Left lung (tissue), 10 donors: ENCODE results near the gene PRRT4. TPM values are rescaled to one million over a fixed set of nuclear protein-coding genes. Genes with fewer than 3 reads are reported as not detected.
A peak's percentile ranks its signal among the peaks of the same experiment; 100 is the strongest.

Source experiments
- ATAC-seq: fragments of 200-7000 bp; cut with Tn5 transposase; one replicate; pipeline ENCODE4 v1.9.1; 2020; ENCODE audit warnings: moderate library complexity
- DNase-seq, 4 donors: peaks; one replicate each; pipeline ENCODE4 v3.0.0-alpha.2; 2013 to 2020
- H3K27ac ChIP-seq, 2 donors: fragments of 200-600 bp; sonication (generic) in 1 of 2; one replicate each; pipeline versions ENCODE4 v1.5.0 to v1.8.0; 2020 to 2021
- H3K27me3 ChIP-seq, 2 donors: fragments of 200-600 bp; sonication (generic) in 1 of 2; one replicate each; pipeline versions ENCODE4 v1.5.0 to v1.8.0; 2020 to 2021
- H3K36me3 ChIP-seq, 2 donors: fragments of 200-600 bp; sonication (generic) in 1 of 2; one replicate each; pipeline versions ENCODE4 v1.5.0 to v1.8.0; 2020 to 2021
- H3K4me1 ChIP-seq, 2 donors: fragments of 200-600 bp; one replicate each; pipeline ENCODE4 v1.8.0; 2021
- H3K4me3 ChIP-seq, 2 donors: fragments of 200-600 bp; sonication (generic) in 1 of 2; one replicate each; pipeline versions ENCODE4 v1.5.0 to v1.8.0; 2020 to 2021; ENCODE audit warnings: mild to moderate bottlenecking in 1 of 2
- H3K9me3 ChIP-seq, 2 donors: fragments of 200-600 bp; sonication (generic) in 1 of 2; one replicate each; pipeline versions ENCODE4 v1.5.0 to v1.8.0; 2020 to 2021
- intact Hi-C, 2 donors: fragments of 100-400 bp; cut with DNase I; formaldehyde crosslinking; loops; one replicate each; pipeline versions ENCODE4 v1.11.2 to v1.14.2; 2022
- polyA plus RNA-seq, 6 donors: library from polyadenylated mRNA; unstranded; fragments of 120-200 nt; gene quantifications; one replicate each; pipeline ENCODE4 v1.2.1, GENCODE V29; 2013; ENCODE audit not compliant: insufficient read length in 6 of 6
- total RNA-seq, 2 donors: library from RNA; stranded (reverse); fragmentation: NEBNext Ultra II Directional; extraction: Animal tissue kit (Norgen Biotek cat#: 25700); gene quantifications; one replicate each; pipeline ENCODE4 v1.2.1, GENCODE V29; 2021
- TF ChIP-seq, protein P1 (sequence below), 2 donors: fragments of 200-600 bp; sonication (generic) in 1 of 2; IDR thresholded peaks; one replicate each; pipeline versions ENCODE4 v1.5.0 to v1.8.0; 2021; ENCODE audit warnings: antibody characterized with exemption in 2 of 2
- donor health status: DM: no; HTN: yes; CAD: no.
- donor health status: DM: no; HTN: no; CAD: no.

The PRRT4 gene
- total and polyA plus RNA-seq, 8 donors = 0.42 to 3.8 (median 2.7) TPM

GRCh38 chr7:128407751-128408708, 46.5 kb upstream of the PRRT4 start:
- Histone ChIP-seq H3K27me3 (no peaks in the 10 kb centered on the region), H3K27ac (peak overlapping the region; percentile 95), H3K9me3 (no peaks in the 10 kb centered on the region), H3K4me3 (peak overlapping the region in 1 of 2 donors; percentile 76), H3K36me3 (peaks cover 0 to 6% of the 10 kb centered on the region in 2 donors), H3K4me1 (peaks cover 29 to 67% of the 10 kb centered on the region in 2 donors)
- ATAC-seq (no peak), DNase-seq (peak in 1 of 4 donors; percentile 77)
- intact Hi-C loops = no loop called here
- TF ChIP-seq, protein P1, sequence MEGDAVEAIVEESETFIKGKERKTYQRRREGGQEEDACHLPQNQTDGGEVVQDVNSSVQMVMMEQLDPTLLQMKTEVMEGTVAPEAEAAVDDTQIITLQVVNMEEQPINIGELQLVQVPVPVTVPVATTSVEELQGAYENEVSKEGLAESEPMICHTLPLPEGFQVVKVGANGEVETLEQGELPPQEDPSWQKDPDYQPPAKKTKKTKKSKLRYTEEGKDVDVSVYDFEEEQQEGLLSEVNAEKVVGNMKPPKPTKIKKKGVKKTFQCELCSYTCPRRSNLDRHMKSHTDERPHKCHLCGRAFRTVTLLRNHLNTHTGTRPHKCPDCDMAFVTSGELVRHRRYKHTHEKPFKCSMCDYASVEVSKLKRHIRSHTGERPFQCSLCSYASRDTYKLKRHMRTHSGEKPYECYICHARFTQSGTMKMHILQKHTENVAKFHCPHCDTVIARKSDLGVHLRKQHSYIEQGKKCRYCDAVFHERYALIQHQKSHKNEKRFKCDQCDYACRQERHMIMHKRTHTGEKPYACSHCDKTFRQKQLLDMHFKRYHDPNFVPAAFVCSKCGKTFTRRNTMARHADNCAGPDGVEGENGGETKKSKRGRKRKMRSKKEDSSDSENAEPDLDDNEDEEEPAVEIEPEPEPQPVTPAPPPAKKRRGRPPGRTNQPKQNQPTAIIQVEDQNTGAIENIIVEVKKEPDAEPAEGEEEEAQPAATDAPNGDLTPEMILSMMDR (IDR thresholded peaks at IDR 0.05) = no peak

GRCh38 chr7:128407233-128407589, 45.7 kb upstream of the PRRT4 start:
- H3K4me1 ChIP-seq = peaks cover 29 to 67% of the 10 kb centered on the region in 2 donors
- no peaks in the 10 kb centered on the region for H3K9me3 ChIP-seq
- H3K36me3 ChIP-seq = peaks cover 0 to 14% of the 10 kb centered on the region in 2 donors
- intact Hi-C loops = no loop called here
- ATAC-seq (no peak), DNase-seq (no peak)
- H3K27ac ChIP-seq = peak overlapping the region in 1 of 2 donors; percentile 95
- TF ChIP-seq, protein P1 (IDR thresholded peaks at IDR 0.05) = no peak
- peak overlapping the region in 1 of 2 donors; percentile 76 for H3K4me3 ChIP-seq
- H3K27me3 ChIP-seq = no peaks in the 10 kb centered on the region

- H3K9me3 ChIP-seq = no peaks in the 10 kb centered on the region
- H3K27me3 ChIP-seq = no peaks in the 10 kb centered on the region
- ATAC-seq (no peak), DNase-seq (no peak)
- peak overlapping the region; percentile 2 to 95 for H3K27ac ChIP-seq
- peaks cover 29 to 67% of the 10 kb centered on the region in 2 donors for H3K4me1 ChIP-seq
- H3K4me3 ChIP-seq = peak overlapping the region in 1 of 2 donors; percentile 76
- intact Hi-C loops = no loop called here
- TF ChIP-seq, protein P1 (IDR thresholded peaks at IDR 0.05) = no peak
- H3K36me3 ChIP-seq = peaks cover 0 to 18% of the 10 kb centered on the region in 2 donors
Measured at GRCh38 chr7:128406314-128407232, 45.1 kb upstream of the PRRT4 start.

DNA sequence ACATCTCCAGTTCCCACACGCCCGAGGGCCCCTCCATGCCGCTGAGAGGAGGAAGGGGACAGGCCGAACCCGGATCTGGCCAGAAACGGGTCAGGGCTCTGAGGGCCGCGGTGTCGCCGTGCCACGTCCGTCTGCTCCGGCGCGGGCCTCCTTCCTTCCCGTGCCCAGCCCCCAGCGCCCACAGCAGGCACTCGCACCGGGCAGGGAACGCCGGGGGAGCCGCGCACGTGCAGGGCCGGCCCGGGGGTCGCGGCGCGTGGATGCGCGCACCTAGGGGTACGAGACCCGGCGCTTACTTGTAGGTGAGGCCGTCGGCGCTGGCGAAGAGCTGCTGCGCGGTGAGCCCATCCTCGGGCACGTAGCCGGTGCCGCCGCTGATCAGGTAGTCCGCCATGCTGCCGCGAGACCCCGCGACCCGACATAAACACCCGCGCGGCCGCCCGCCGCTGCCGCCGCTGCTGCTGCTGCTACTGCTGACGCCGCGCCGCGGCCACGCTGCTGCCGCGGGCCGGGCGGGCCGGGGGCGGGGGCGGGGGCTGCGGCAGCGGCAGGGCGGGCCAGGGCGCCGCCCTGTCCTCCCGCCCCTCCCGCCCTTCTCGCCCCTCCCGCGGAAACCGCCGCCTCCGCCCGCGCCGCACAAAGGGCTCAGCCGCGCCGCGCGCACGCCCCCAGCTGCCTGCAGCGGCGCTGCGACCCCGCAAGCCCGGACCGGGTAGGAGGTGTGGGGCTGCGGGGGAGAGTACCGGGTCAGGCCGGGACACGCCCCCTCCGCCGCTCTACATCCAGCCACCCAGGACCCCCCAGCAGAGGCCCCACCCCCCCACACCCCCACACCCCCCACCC, 44.2 kb upstream of the PRRT4 start:
- DNase-seq = peak in 3 of 4 donors; percentile 46 to 92 (median 75)
- Histone ChIP-seq H3K9me3 (no peaks in the 10 kb centered on the region), H3K27ac (peak overlapping the region in 1 of 2 donors; percentile 95), H3K4me1 (peaks cover 29 to 61% of the 10 kb centered on the region in 2 donors), H3K27me3 (no peaks in the 10 kb centered on the region), H3K36me3 (peaks cover 0 to 27% of the 10 kb centered on the region in 2 donors), H3K4me3 (peak overlapping the region; percentile 67 to 76)
- peak; percentile 3 for ATAC-seq
- TF ChIP-seq, protein P1 (IDR thresholded peaks at IDR 0.05) = no peak
- intact Hi-C loops = no loop called here
